Neural cell (in vitro differentiated cells): ENCODE data around the gene PDE6D.

Source experiments
- CTCF ChIP-seq: fragments of 450-650 bp; IDR thresholded peaks from 2 replicates; pipeline ENCODE4 v1.5.1; 2014; ENCODE audit warnings: antibody characterized with exemption, mild to moderate bottlenecking, moderate library complexity; ENCODE audit not compliant: poor library complexity, severe bottlenecking
- EP300 ChIP-seq: fragments of 450-650 bp; conservative IDR thresholded peaks from 2 replicates; pipeline ENCODE4 v1.6.1; 2014; ENCODE audit warnings: antibody characterized with exemption, mild to moderate bottlenecking, moderate library complexity; ENCODE audit not compliant: poor library complexity, severe bottlenecking
- EZH2 ChIP-seq: fragments of 200-600, 300-800 bp; shearing (Covaris generic), sonication (generic); IDR thresholded peaks from 2 replicates; pipeline ENCODE4 v1.6.1; 2014; ENCODE audit warnings: antibody characterized with exemption, low read length, borderline replicate concordance, mild to moderate bottlenecking; ENCODE audit not compliant: insufficient read depth, poor library complexity, severe bottlenecking
- MXI1 ChIP-seq: fragments of 450-650 bp; conservative IDR thresholded peaks from 2 replicates; pipeline ENCODE4 v1.6.1; 2014; ENCODE audit warnings: antibody characterized with exemption, mild to moderate bottlenecking; ENCODE audit not compliant: poor library complexity, severe bottlenecking
- POLR2AphosphoS5 ChIP-seq: IDR thresholded peaks from 2 replicates; pipeline ENCODE4 v1.6.1; 2012
- RAD21 ChIP-seq: fragments of 450-650 bp; conservative IDR thresholded peaks from 2 replicates; pipeline ENCODE4 v1.6.1; 2014; ENCODE audit warnings: antibody characterized with exemption, mild to moderate bottlenecking, moderate library complexity
- SMC3 ChIP-seq: fragments of 450-650 bp; conservative IDR thresholded peaks from 2 replicates; pipeline ENCODE4 v1.6.1; 2014; ENCODE audit warnings: antibody characterized with exemption, mild to moderate bottlenecking, moderate library complexity; ENCODE audit not compliant: poor library complexity

- TF ChIP-seq CTCF (no peak), MXI1 (no peak), RAD21 (no peak), EP300 (no peak), EZH2 (no peak), SMC3 (no peak), POLR2AphosphoS5 (no peak)
These were observed 77.1 kb downstream of the PDE6D start for GRCh38 chr2:231704017-231704416.
